H1 (cell line): ENCODE measurements around the gene TUT7. TPM values are rescaled to one million over a fixed set of nuclear protein-coding genes. Genes with fewer than 3 reads are reported as not detected.

Experiments
- CTCF ChIA-PET: fragments of 300-600 bp; sonication (Branson Sonifier 250); formaldehyde crosslinking; loops from one replicate; lab custom pipeline; 2021; ENCODE audit not compliant: partially characterized antibody; lab: Charles Lee
- POLR2A ChIA-PET: fragments of 300-600 bp; sonication (Branson Sonifier 250); formaldehyde crosslinking; loops from one replicate; lab custom pipeline; 2021; ENCODE audit warnings: inconsistent platforms; ENCODE audit not compliant: partially characterized antibody; lab: Charles Lee
- DNase-seq, 2 experiments: peaks; one replicate each; pipeline versions ENCODE4 v3.0.0 to v3.0.0-alpha.2; 2010 to 2022; ENCODE audit warnings: low spot score in 2 of 2, low read depth in 1 of 2, mixed read lengths in 1 of 2
- FAIRE-seq: peaks from 2 replicates; lab custom pipeline; 2011; peaks lifted over from hg19 to GRCh38; lab: Jason Lieb, UNC
- H2AFZ ChIP-seq: 2 replicates; pipeline ENCODE4 v1.8.1; 2012; ENCODE audit warnings: low read length, inconsistent platforms
- H2AK5ac ChIP-seq: 2 replicates; pipeline ENCODE4 v1.6.1; 2013; ENCODE audit warnings: low read depth, low read length
- H2BK120ac ChIP-seq: replicated peaks from 2 replicates; pipeline ENCODE3; 2013; ENCODE audit warnings: low read depth, low read length, inconsistent platforms
- H2BK12ac ChIP-seq: 2 replicates; pipeline ENCODE4 v1.6.1; 2013; ENCODE audit warnings: low read depth, low read length
- H2BK15ac ChIP-seq: 2 replicates; pipeline ENCODE4 v1.6.1; 2013; ENCODE audit warnings: low read length
- H2BK20ac ChIP-seq: 2 replicates; pipeline ENCODE4 v1.6.1; 2013; ENCODE audit warnings: low read length
- H2BK5ac ChIP-seq: 2 replicates; pipeline ENCODE4 v1.6.1; 2013; ENCODE audit warnings: low read depth, low read length
- H3K14ac ChIP-seq: 2 replicates; pipeline ENCODE4 v1.6.1; 2013; ENCODE audit warnings: inconsistent platforms; ENCODE audit not compliant: insufficient read length
- H3K18ac ChIP-seq: 2 replicates; pipeline ENCODE4 v1.6.1; 2013; ENCODE audit warnings: low read length; ENCODE audit errors: extremely low read depth
- H3K23ac ChIP-seq: 2 replicates; pipeline ENCODE4 v1.6.1; 2013; ENCODE audit warnings: inconsistent platforms; ENCODE audit not compliant: insufficient read length
- H3K23me2 ChIP-seq: 2 replicates; pipeline ENCODE4 v1.6.1; 2013; ENCODE audit warnings: low read depth, low read length
- H3K27ac ChIP-seq: 2 replicates; pipeline ENCODE4 v1.6.1; 2011; ENCODE audit warnings: low read depth, low read length, inconsistent platforms
- H3K27me3 ChIP-seq, 4 experiments: replicated peaks in 1 of 4; 1 replicate in 1 of 4; 2 replicates in 3 of 4; pipeline versions ENCODE4 v1.6.1 to v1.8.1; 2011 to 2013; ENCODE audit warnings: low read length in 3 of 4, mild to moderate bottlenecking in 3 of 4, inconsistent platforms in 2 of 4, mixed read lengths in 2 of 4, moderate library complexity in 1 of 4; ENCODE audit not compliant: control insufficient read depth in 3 of 4, insufficient read depth in 3 of 4; ENCODE audit errors: extremely low read depth in 1 of 4
- H3K36me3 ChIP-seq, 4 experiments: 2 replicates each; pipeline versions ENCODE4 v1.6.1 to v1.8.1; 2011 to 2013; ENCODE audit warnings: mild to moderate bottlenecking in 4 of 4, low read length in 3 of 4, moderate library complexity in 2 of 4, control low read depth in 1 of 4, inconsistent platforms in 1 of 4; ENCODE audit not compliant: insufficient read depth in 4 of 4, control insufficient read depth in 2 of 4
- H3K4ac ChIP-seq: replicated peaks from 2 replicates; pipeline ENCODE3; 2013; ENCODE audit warnings: low read length, low read depth, mixed read lengths, inconsistent platforms; ENCODE audit not compliant: insufficient read length
- H3K4me1 ChIP-seq, 4 experiments: replicated peaks in 1 of 4; 1 replicate in 1 of 4; 2 replicates in 3 of 4; pipeline versions ENCODE4 v1.6.1 to v1.8.1; 2011 to 2013; ENCODE audit warnings: low read length in 3 of 4, inconsistent platforms in 2 of 4, mixed read lengths in 1 of 4; ENCODE audit not compliant: insufficient read depth in 4 of 4, control insufficient read depth in 3 of 4
- H3K4me2 ChIP-seq, 2 experiments: 2 replicates each; pipeline versions ENCODE4 v1.6.1 to v1.8.1; 2011 to 2013; ENCODE audit warnings: low read depth in 2 of 2, low read length in 2 of 2, control low read depth in 1 of 2, inconsistent platforms in 1 of 2, mild to moderate bottlenecking in 1 of 2; ENCODE audit not compliant: insufficient read depth in 1 of 2
- H3K4me3 ChIP-seq, 4 experiments: fragments of 200-600, 300-600 bp in 1 of 4; sonication (generic), shearing (Covaris generic), sonication (Bioruptor Twin) in 1 of 4; 2 replicates each; pipeline versions ENCODE4 v1.5.1 to v1.8.1; 2011 to 2016; ENCODE audit warnings: low read length in 4 of 4, low read depth in 3 of 4, control low read depth in 2 of 4, inconsistent platforms in 2 of 4, mild to moderate bottlenecking in 2 of 4, mixed read lengths in 1 of 4, moderate library complexity in 1 of 4; ENCODE audit not compliant: insufficient read depth in 2 of 4; ENCODE audit errors: extremely low read depth in 1 of 4
- H3K56ac ChIP-seq: replicated peaks from 2 replicates; pipeline ENCODE3; 2013; ENCODE audit warnings: low read depth, mild to moderate bottlenecking, mixed read lengths, low read length, inconsistent platforms; ENCODE audit not compliant: insufficient read length
- H3K79me1 ChIP-seq: 2 replicates; pipeline ENCODE4 v1.6.1; 2013; ENCODE audit warnings: low read depth, low read length, control low read depth
- H3K79me2 ChIP-seq, 2 experiments: 2 replicates each; pipeline versions ENCODE4 v1.6.1 to v1.8.1; 2012 to 2013; ENCODE audit warnings: low read length in 2 of 2, mild to moderate bottlenecking in 2 of 2, inconsistent platforms in 1 of 2; ENCODE audit not compliant: insufficient read depth in 2 of 2, control insufficient read depth in 1 of 2
- H3K9ac ChIP-seq, 4 experiments: replicated peaks in 1 of 4; 1 replicate in 1 of 4; 2 replicates in 3 of 4; pipeline versions ENCODE4 v1.6.1 to v1.8.1; 2011 to 2013; ENCODE audit warnings: low read depth in 3 of 4, low read length in 3 of 4, control low read depth in 2 of 4, mild to moderate bottlenecking in 2 of 4, moderate library complexity in 2 of 4, inconsistent platforms in 1 of 4; ENCODE audit errors: extremely low read depth in 1 of 4
- H3K9me3 ChIP-seq, 2 experiments: 2 replicates each; pipeline versions ENCODE4 v1.6.1 to v1.8.1; 2012 to 2013; ENCODE audit warnings: mild to moderate bottlenecking in 2 of 2, moderate library complexity in 2 of 2, control low read depth in 1 of 2, inconsistent platforms in 1 of 2, low read depth in 1 of 2, low read length in 1 of 2, mixed read lengths in 1 of 2; ENCODE audit not compliant: insufficient read depth in 2 of 2
- H4K20me1 ChIP-seq, 2 experiments: replicated peaks in 1 of 2; 2 replicates each; pipeline versions ENCODE3 to v1.8.1; 2011 to 2013; ENCODE audit warnings: inconsistent platforms in 2 of 2, low read length in 2 of 2, mild to moderate bottlenecking in 1 of 2; ENCODE audit not compliant: insufficient read depth in 2 of 2, control insufficient read depth in 1 of 2
- H4K5ac ChIP-seq: 2 replicates; pipeline ENCODE4 v1.6.1; 2013; ENCODE audit warnings: low read length, low read depth, mixed read lengths, inconsistent platforms; ENCODE audit not compliant: insufficient read length
- H4K8ac ChIP-seq: 2 replicates; pipeline ENCODE4 v1.8.0; 2013; ENCODE audit warnings: mild to moderate bottlenecking, moderate library complexity, low read length, inconsistent platforms; ENCODE audit not compliant: insufficient read depth; ENCODE audit errors: extremely low read depth
- H4K91ac ChIP-seq: replicated peaks from 2 replicates; pipeline ENCODE3; 2013; ENCODE audit warnings: low read length, mixed read lengths, inconsistent platforms; ENCODE audit not compliant: insufficient read length
- ATF3 ChIP-seq: IDR thresholded peaks from 2 replicates; pipeline ENCODE4 v1.6.1; 2011; ENCODE audit warnings: low read depth, mild to moderate bottlenecking, low read length; ENCODE audit not compliant: insufficient read depth
- BACH1 ChIP-seq: IDR thresholded peaks from 2 replicates; pipeline ENCODE4 v1.6.1; 2012; ENCODE audit warnings: low read length, improper control_type of control experiment
- MAFK ChIP-seq: IDR thresholded peaks from 2 replicates; pipeline ENCODE4 v1.6.1; 2012; ENCODE audit warnings: low read depth, mild to moderate bottlenecking, improper control_type of control experiment, low read length
- SIN3A ChIP-seq, 2 experiments: IDR thresholded peaks in 1 of 2; conservative IDR thresholded peaks in 1 of 2; 2 replicates each; pipeline ENCODE4 v1.6.1; 2011 to 2012; ENCODE audit warnings: low read length in 2 of 2, improper control_type of control experiment in 1 of 2, low read depth in 1 of 2, mild to moderate bottlenecking in 1 of 2
- SIRT6 ChIP-seq: IDR thresholded peaks from one replicate; pipeline ENCODE4 v1.7.1; 2012; ENCODE audit warnings: low read length, inconsistent platforms
- TCF12 ChIP-seq: IDR thresholded peaks from 2 replicates; pipeline ENCODE4 v1.6.1; 2011; ENCODE audit warnings: low read depth, mild to moderate bottlenecking, low read length
- WGBS, 2 experiments: shearing (Covaris generic) in 1 of 2; methylation state at CpG; one replicate each; pipeline versions ENCODE4 v1.1.6 to v1.1.7; 2013 to 2015; ENCODE audit warnings: low lambda C conversion rate in 2 of 2, mixed read lengths in 2 of 2, inconsistent platforms in 1 of 2, low coverage in 1 of 2, missing lambda C conversion rate in 1 of 2; ENCODE audit not compliant: insufficient replicate concordance in 2 of 2, insufficient coverage in 1 of 2, insufficient read length in 1 of 2; ENCODE audit errors: extremely low coverage in 1 of 2, missing lambda C conversion rate in 1 of 2; 5-methylcytosine and 5-hydroxymethylcytosine counted together
- polyA plus RNA-seq, 7 experiments: library from polyadenylated mRNA; depleted of rRNA in 3 of 7; stranded (reverse) in 5 of 7; unstranded in 2 of 7; fragments of >200 nt in 5 of 7; fragments of 200-250 nt in 2 of 7; gene quantifications; 1 replicate in 5 of 7; 2 replicates in 1 of 7; 4 replicates in 1 of 7; pipeline versions ENCODE4 v1.2.1 to v1.2.3, GENCODE V29; 2011 to 2013; ENCODE audit warnings: missing spikeins in 2 of 7, mixed read lengths in 2 of 7
- total RNA-seq: library from RNA; stranded (reverse); fragmentation: NEBNext Ultra II Directional; extraction: Animal tissue kit (Norgen Biotek cat#: 25700); gene quantifications from 2 replicates; pipeline ENCODE4 v1.2.1, GENCODE V29; 2021

TUT7 gene
- total and polyA plus RNA-seq, 2 of the 8 experiments (the other 6 are each of a cell fraction or from before 2014, with no cell fraction given) = 4.8 to 19.3 TPM

DNA sequence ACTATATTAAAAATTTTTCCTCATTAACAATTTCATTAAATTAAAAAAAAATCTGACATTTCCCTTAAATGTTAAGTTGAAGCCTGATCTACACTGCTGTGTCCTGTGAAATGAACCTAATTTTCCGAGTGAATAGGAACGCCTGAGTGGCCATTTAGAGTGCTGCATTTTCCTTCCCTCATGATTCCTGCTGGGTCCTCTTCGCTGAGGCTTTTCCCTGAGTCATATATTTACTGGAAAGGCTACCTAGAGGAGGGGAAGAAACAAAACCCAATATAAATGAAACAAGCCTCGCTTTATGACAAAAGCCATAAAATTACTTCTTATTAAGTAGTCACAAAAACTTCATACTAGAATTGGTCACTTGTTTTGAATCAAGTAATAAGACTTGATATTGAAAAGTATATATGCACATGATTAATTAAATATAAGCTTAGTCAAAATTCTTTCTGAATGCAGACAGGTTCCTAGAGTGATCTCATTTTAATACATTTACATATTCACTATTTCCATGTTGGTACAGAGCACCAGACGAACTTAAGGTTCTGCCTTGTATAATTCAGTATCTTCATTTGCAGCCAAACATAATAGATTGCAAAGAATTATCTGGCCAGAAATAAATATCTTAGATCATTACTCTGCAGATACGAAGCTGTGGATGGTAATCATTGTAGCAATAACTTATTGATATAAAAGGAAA is 65.6 kb downstream of the TUT7 start:
- no peak overlapping the region for H3K4ac ChIP-seq
- CTCF ChIA-PET = no interaction called here
- 0 out of 4 replicates have a peak overlapping the region, but pooled peaks of 1 of the 2 experiments have one; percentile 0 for H3K4me2 ChIP-seq
- no peaks in the 10 kb centered on the region for H3K9me3 ChIP-seq
- no peak overlapping the region for H2AFZ ChIP-seq
- no peak overlapping the region for H4K5ac ChIP-seq
- DNase-seq (no peak), FAIRE-seq (no peak)
- H3K27ac ChIP-seq = no peak overlapping the region
- WGBS, 2 experiments = 62% methylated on average over 6 of the region's 6 CpGs; no CpG with 5 or more reads in 1 of the 2 experiments
- no peak overlapping the region for H2BK120ac ChIP-seq
- H3K18ac ChIP-seq = no peak overlapping the region
- H4K20me1 ChIP-seq = no peaks in the 10 kb centered on the region
- POLR2A ChIA-PET = no interaction called here
- H2BK15ac ChIP-seq = no peak overlapping the region
- H2AK5ac ChIP-seq = no peak overlapping the region
- H2BK12ac ChIP-seq = no peak overlapping the region
- H3K56ac ChIP-seq = no peak overlapping the region
- no peak overlapping the region for H4K8ac ChIP-seq
- H3K36me3 ChIP-seq = no peaks in the 10 kb centered on the region
- no peaks in the 10 kb centered on the region for H3K79me2 ChIP-seq
- no peak overlapping the region for H3K23ac ChIP-seq
- H3K23me2 ChIP-seq = no peaks in the 10 kb centered on the region
- TF ChIP-seq MAFK (peak; percentile 56), SIRT6 (no peak), TCF12 (no peak), ATF3 (no peak), BACH1 (peak; percentile 81), SIN3A (conservative IDR thresholded peaks at IDR 0.05 in 1 of 2, IDR thresholded peaks at IDR 0.05 in 1 of 2; ENCODE audit: low read depth in 1 of 2, low read length in 2 of 2) (no peak)
- H3K9ac ChIP-seq = no peak overlapping the region
- H3K14ac ChIP-seq = no peak overlapping the region
- H3K4me1 ChIP-seq = peaks cover 0 to 5% (median 1%) of the 10 kb centered on the region in 4 experiments; a peak in 3 of 7 replicates
- H3K27me3 ChIP-seq = no peaks in the 10 kb centered on the region
- H3K4me3 ChIP-seq = no peak overlapping the region
- no peak overlapping the region for H2BK5ac ChIP-seq
- no peaks in the 10 kb centered on the region for H3K79me1 ChIP-seq
- H4K91ac ChIP-seq = no peak overlapping the region
- no peak overlapping the region for H2BK20ac ChIP-seq
